Activated T-cell treated with anti-CD3 and anti-CD28 coated beads, Interleukin-2, amount 50 U/mL, for 48 hours (primary cell): ENCODE measurements around the gene TNPO3.
A peak's percentile ranks its signal among the peaks of the same experiment; 100 is the strongest.

Experiments
- DNase-seq, 2 experiments: peaks; one replicate each; pipeline ENCODE4 v3.0.0-alpha.2; 2020

The TNPO3 gene

GRCh38 chr7:128904381-128905197 is 150.3 kb downstream of the TNPO3 start:
- DNase-seq: peak; percentile 32
